Adipose tissue (tissue), 3 donors: ENCODE results near the gene MANBA. TPM values are rescaled to one million over a fixed set of nuclear protein-coding genes. Genes with fewer than 3 reads are reported as not detected.
"Not testable (repeated sequence)": the region's sequence is repeated elsewhere in the genome, so short reads cannot be mapped to it uniquely, and the experiment has no call there.

Experiments used
- H3K27ac ChIP-seq: one replicate; pipeline ENCODE4 v1.5.1; 2013; ENCODE audit warnings: low read depth, low read length
- WGBS, 3 donors: extraction: QIAGEN DNeasy Blood & Tissue Kit; methylation state at CpG; one replicate each; pipeline ENCODE4 v1.1.7; 2013; 5-methylcytosine and 5-hydroxymethylcytosine counted together
- polyA plus RNA-seq, 3 donors: library from polyadenylated mRNA; stranded (reverse); fragments of 200-250 nt; gene quantifications; one replicate each; pipeline ENCODE4 v1.2.3, GENCODE V29; 2013
- donor health status: healthy with polysubstance abuse.
- donor health status: Bipolar disorder and iron deficiency.
- donor health status: healthy.

Gene MANBA
- polyA plus RNA-seq, 3 donors = 9.0 to 12.4 (median 9.2) TPM

DNA sequence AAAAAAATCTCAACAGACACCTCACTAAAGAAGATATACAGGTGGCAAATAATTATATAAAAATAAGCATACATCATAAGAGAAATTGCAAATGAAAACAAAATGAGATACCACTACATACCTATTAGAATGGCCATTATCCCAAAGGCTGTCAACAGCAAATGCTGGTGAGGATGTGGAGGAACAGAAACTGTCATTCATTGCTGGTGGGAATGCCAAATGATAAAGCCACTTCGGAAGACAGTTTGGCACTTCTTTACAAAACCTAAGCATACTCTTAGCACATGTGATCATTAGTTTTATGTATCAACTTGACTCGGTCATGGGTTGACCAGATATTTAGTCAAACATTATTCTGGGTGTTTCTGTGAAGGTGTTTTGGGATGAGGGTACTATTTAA, 13.5 kb upstream of the MANBA start:
- 81 to 96% (median 89%) methylated on average over 2 of the region's 2 CpGs for WGBS, 3 donors
- no peak overlapping the region for H3K27ac ChIP-seq

- H3K27ac ChIP-seq = no peak overlapping the region
- 72 to 78% (median 77%) methylated on average over 4 of the region's 4 CpGs for WGBS, 3 donors
Measured at GRCh38 chr4:102772738-102773340, 12.1 kb upstream of the MANBA start.

GRCh38 chr4:102764901-102765300, 4.1 kb upstream of the MANBA start:
- WGBS, 3 donors = 88 to 97% (median 95%) methylated on average over 3 of the region's 3 CpGs
- H3K27ac ChIP-seq = no peak overlapping the region

GRCh38 chr4:102761906-102762305, 1.1 kb upstream of the MANBA start:
- WGBS, 3 donors = 50 to 73% (median 67%) methylated on average over 14 of the region's 14 CpGs
- no peak overlapping the region for H3K27ac ChIP-seq

GRCh38 chr4:102761296-102761701, 531 bp upstream of the MANBA start:
- no peak overlapping the region for H3K27ac ChIP-seq
- WGBS, 3 donors = 2 to 3% (median 3%) methylated on average over 15 of the region's 15 CpGs

- 2 to 4% (median 3%) methylated on average over 25 of the region's 25 CpGs for whole genome bisulfite sequencing, 3 donors
- H3K27ac ChIP-seq = no peak overlapping the region
Measured at GRCh38 chr4:102759831-102760644, 730 bp downstream of the MANBA start.

GRCh38 chr4:102758241-102759160, 2.3 kb downstream of the MANBA start:
- 79 to 84% (median 83%) methylated on average over 11 of the region's 11 CpGs for WGBS, 3 donors
- no peak overlapping the region for H3K27ac ChIP-seq

DNA sequence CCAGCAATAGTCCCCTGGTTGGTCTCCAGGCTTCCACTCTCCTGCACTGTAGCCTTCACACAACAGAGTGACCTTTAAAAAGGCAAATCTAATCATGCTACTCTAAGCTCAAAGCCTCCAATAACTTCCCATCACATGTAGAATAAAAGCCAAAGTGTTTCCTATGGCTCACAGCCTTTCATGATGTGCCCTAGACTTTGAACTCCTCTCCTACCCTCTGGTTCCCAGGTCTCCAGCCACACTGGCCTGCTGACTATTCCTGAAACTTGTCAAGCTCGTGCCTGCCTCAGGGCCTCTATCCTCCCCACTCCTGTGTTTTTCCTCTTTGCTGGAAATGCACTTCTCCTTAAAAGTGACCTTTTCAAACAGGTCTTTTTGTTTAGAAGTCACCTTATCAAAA, 3.1 kb downstream of the MANBA start:
- WGBS, 3 donors = 27 to 75% (median 72%) methylated on average over 1 of the region's 1 CpG
- no peak overlapping the region for H3K27ac ChIP-seq

GRCh38 chr4:102754044-102754443, 6.7 kb downstream of the MANBA start:
- 86 to 94% (median 94%) methylated on average over 2 of the region's 2 CpGs for WGBS, 3 donors
- no peak overlapping the region for H3K27ac ChIP-seq

DNA sequence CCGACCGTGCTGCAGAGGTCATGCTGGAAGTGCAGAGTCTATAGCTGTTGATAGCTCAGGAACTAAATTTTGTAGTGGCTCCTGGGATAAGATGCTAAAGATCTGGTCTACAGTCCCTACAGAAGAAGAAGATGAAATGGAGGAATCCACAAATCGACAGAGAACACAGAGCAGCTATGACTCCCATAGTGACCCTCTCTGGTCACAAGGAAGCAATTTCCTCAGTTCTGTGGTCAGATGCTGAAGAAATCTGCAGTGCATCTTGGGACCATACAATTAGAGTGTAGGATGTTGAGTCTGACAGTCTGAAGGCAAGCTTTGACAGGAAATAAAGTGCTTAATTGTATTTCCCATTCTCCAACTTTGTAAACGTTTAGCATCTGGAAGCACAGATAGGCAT, 8.8 kb downstream of the MANBA start:
- H3K27ac ChIP-seq = no peak overlapping the region
- 66 to 86% (median 73%) methylated on average over 4 of the region's 4 CpGs for WGBS, 3 donors

GRCh38 chr4:102743352-102743751, 17.4 kb downstream of the MANBA start:
- H3K27ac ChIP-seq = not testable (repeated sequence)
- 61 to 79% (median 67%) methylated on average over 4 of the region's 4 CpGs for WGBS, 3 donors

DNA sequence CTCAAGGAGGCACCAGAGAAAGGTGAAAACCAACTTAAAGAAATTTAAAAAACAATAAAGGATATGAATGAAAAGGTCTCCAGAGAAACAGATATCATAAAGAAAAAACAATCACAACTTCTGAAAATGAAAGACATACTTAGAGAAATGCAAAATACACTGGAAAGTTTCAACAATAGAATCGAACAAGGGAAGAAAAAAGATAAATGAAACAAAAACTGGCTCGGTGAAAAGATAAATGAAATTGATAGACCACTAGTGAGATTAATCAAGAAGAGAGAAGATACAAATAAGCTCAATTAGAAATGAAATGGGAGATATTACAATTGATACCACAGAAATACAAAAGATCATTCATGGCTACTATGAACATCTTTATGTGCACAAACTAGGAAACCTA, 22.0 kb downstream of the MANBA start:
- 89 to 95% (median 94%) methylated on average over 2 of the region's 2 CpGs for WGBS, 3 donors
- not testable (repeated sequence) for H3K27ac ChIP-seq

GRCh38 chr4:102736636-102737549, 23.9 kb downstream of the MANBA start:
- 86 to 94% (median 87%) methylated on average over 10 to 11 of the region's 11 CpGs for WGBS, 3 donors
- H3K27ac ChIP-seq = no peak overlapping the region

DNA sequence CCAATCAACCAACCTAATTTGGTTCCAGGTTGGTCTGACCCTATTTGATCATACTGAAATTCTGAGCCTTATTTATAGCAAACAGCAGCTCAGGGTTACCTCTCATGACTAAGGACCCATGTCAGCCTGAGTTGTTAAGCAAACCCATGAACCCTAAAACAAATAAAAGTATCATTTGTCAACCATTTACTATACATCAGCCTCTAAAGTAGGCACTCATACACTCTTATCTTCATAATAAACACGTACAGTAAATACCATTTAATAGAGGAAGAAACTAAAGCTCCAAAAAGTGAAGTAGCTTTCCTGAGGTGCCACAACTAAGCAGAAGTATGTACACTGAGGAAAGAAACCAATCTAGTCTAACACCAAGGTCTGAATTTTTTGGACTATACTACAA, 25.2 kb downstream of the MANBA start:
- WGBS, 3 donors = 30 to 67% (median 51%) methylated on average over 1 of the region's 1 CpG
- H3K27ac ChIP-seq = no peak overlapping the region

DNA sequence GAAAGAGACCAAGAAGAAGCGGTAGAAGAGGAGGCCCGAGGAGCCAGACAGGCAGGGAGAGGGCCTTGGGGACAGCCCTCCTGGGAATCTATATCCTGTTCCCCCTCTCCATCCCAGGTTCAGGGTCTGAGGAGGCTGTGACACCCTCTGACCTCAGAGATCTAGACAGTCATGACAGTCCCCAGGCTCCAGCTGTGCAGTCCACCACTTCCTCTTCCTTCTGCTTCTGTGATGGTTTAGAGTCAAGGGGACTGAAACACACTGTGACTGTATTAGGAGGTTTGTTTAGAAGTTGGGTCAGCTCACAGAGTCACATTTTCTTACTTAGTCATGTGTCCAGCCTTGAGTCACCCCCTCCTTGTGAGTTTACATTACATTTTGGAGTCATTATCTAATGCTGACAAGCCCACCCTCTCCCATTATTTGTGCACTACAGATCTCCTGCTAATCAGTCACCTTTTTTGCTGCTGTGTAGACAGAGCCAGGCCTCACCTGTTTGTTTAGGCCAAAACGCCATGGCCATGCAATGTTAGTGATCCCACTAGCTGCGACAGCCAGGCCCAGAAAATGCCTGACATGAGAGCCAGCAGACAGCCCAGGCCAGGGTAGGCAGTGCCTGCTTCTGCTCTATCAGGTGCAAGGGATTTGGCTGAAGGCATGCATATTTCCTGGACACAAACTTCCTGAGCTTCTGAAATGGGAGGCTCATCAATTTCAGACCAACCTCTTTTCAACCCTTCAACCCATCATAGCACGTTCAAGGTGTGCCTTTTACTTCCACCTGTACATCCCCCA, 26.0 kb downstream of the MANBA start:
- H3K27ac ChIP-seq = no peak overlapping the region
- WGBS, 3 donors = 72 to 74% (median 73%) methylated on average over 5 of the region's 5 CpGs

GRCh38 chr4:102734116-102734515, 26.7 kb downstream of the MANBA start:
- no peak overlapping the region for H3K27ac ChIP-seq
- 89 to 99% (median 90%) methylated on average over 5 of the region's 5 CpGs for WGBS, 3 donors

DNA sequence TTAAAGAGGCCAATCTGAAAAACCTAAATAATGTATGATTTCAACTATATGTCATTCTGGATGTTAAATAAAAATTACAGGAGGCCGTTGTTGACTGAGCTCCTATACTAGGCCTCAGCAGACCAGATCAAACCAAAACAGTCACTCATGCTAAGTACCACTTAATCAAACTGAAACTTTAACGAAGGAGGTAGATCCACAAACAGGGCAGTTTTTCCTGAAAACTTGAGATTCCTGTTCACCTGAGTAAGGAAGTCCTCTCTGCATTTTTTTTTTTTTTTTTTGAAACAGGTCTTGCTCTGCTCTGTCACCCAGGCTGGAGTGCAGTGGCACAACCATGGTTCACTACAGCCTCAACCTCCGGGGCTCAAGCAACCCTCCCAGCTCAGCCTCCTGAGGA, 27.7 kb downstream of the MANBA start:
- no peak overlapping the region for H3K27ac ChIP-seq
- 93 to 96% (median 94%) methylated on average over 3 of the region's 3 CpGs for WGBS, 3 donors
